Measurements from ENCODE around the gene PTGS1.

PTGS1 gene

DNA sequence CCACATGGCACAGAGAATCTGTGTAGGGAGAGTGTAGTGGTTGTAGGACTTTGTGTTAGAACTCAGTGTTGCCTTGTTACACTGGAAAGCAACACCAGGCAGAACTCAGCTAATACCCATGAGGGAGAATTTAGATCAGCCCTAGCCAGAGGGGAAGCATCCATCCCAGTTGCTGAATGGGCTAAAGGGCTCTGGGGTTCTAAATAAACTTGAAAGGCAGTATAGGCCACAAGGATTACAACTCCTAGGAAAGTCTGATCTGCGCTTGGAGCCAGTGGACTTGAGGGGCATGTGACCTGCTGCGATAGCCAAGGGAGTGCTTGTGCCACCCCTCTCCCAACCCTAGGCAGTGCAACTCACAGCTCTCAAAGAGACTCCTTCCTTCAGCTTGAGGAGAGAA, 26.9 kb downstream of the PTGS1 start:
- no peak for TF ChIP-seq EZH2phosphoT487 (conservative IDR thresholded peaks at IDR 0.05; ENCODE audit: low read length)
- no peak for TF ChIP-seq CTCF (IDR thresholded peaks at IDR 0.05; ENCODE audit: insufficient read depth, low read length, poor library complexity, severe bottlenecking)
- H2AFZ ChIP-seq (ENCODE audit: low read depth, low read length, severe bottlenecking), result no peak overlapping the region
- no peaks in the 10 kb centered on the region for H3K79me2 ChIP-seq (ENCODE audit: insufficient read depth, low read length)
- no peaks in the 10 kb centered on the region for H3F3A ChIP-seq (ENCODE audit: insufficient read depth)
- no peaks in the 10 kb centered on the region for H3K9me3 ChIP-seq (ENCODE audit: insufficient read depth, low read length)
- H3K27me3 ChIP-seq (ENCODE audit: low read length), result no peaks in the 10 kb centered on the region
- H3K4me2 ChIP-seq (ENCODE audit: low read depth, low read length, poor library complexity, severe bottlenecking), result no peak overlapping the region
- no peak overlapping the region for H3K4me3 ChIP-seq (ENCODE audit: insufficient read depth, low read length, poor library complexity, severe bottlenecking)
- H4K20me1 ChIP-seq (ENCODE audit: low read depth, low read length), result no peaks in the 10 kb centered on the region
- no peaks in the 10 kb centered on the region for H3K9me2 ChIP-seq (replicated peaks; ENCODE audit: insufficient read depth, low read length)
- H3K36me3 ChIP-seq (ENCODE audit: low read length), result no peaks in the 10 kb centered on the region
- H3K27ac ChIP-seq (ENCODE audit: low read depth, low read length), result no peak overlapping the region
- H3K9ac ChIP-seq (ENCODE audit: low read length), result no peak overlapping the region

DNA sequence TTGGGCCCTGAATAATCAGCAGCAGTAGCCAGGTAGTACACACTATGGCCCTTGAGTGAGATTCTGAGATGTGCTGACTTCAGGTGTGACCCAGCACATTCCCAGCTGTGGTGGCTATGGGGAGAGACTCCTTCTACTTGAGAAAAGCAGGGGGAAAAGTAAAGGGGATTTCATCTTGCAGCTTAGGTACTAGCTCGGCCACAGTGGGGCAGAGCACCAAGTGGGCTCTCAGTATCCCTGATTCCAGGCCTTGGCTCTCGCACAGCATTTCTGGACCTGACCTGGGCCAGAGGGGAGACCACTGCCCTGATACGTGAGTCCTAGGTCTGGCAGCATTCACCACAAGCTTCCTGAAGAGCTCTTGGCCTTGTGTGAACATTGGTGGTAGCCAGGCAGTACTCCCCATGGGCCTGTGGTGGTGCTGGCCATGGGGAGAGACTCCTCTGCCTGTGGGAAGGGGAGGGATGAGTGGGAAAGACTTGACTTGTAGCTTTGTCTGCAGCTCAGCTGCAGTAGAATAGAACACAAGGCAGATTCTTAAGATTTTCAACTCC, 27.6 kb downstream of the PTGS1 start:
- Histone ChIP-seq H3K9me3 (ENCODE audit: insufficient read depth, low read length) (no peaks in the 10 kb centered on the region), H3K36me3 (ENCODE audit: low read length) (no peaks in the 10 kb centered on the region), H3K9me2 (replicated peaks; ENCODE audit: insufficient read depth, low read length) (no peaks in the 10 kb centered on the region), H3K79me2 (ENCODE audit: insufficient read depth, low read length) (no peaks in the 10 kb centered on the region), H3K27ac (ENCODE audit: low read depth, low read length) (no peak overlapping the region), H4K20me1 (ENCODE audit: low read depth, low read length) (no peaks in the 10 kb centered on the region), H3K4me3 (ENCODE audit: insufficient read depth, low read length, poor library complexity, severe bottlenecking) (no peak overlapping the region), H3K4me2 (ENCODE audit: low read depth, low read length, poor library complexity, severe bottlenecking) (no peak overlapping the region), H3K9ac (ENCODE audit: low read length) (no peak overlapping the region), H3F3A (ENCODE audit: insufficient read depth) (no peaks in the 10 kb centered on the region), H3K27me3 (ENCODE audit: low read length) (no peaks in the 10 kb centered on the region), H2AFZ (ENCODE audit: low read depth, low read length, severe bottlenecking) (no peak overlapping the region)
- TF ChIP-seq EZH2phosphoT487 (conservative IDR thresholded peaks at IDR 0.05; ENCODE audit: low read length) (no peak), CTCF (IDR thresholded peaks at IDR 0.05; ENCODE audit: insufficient read depth, low read length, poor library complexity, severe bottlenecking) (no peak)

DNA sequence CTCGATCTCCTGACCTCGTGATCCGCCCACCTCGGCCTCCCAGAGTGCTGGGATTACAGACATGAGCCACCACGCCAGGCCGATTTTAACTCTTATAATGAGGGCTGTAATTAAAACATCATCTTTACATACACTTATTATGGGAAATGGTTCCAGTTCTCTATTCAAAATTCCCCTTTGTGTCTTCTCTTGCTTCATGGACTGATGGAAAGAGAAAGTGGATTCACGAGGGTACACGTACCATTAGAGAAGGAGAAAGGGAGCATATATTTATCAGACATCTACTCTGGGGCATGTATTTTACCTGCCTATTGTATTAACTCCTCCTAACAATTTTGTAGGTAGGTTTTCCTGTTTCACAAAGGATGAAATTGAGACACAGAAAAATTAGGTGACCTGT, 31.1 kb downstream of the PTGS1 start:
- TF ChIP-seq CTCF (IDR thresholded peaks at IDR 0.05; ENCODE audit: insufficient read depth, low read length, poor library complexity, severe bottlenecking) (no peak), EZH2phosphoT487 (conservative IDR thresholded peaks at IDR 0.05; ENCODE audit: low read length) (no peak)
- Histone ChIP-seq H3K79me2 (ENCODE audit: insufficient read depth, low read length) (no peaks in the 10 kb centered on the region), H3K4me3 (ENCODE audit: insufficient read depth, low read length, poor library complexity, severe bottlenecking) (no peak overlapping the region), H3K27ac (ENCODE audit: low read depth, low read length) (no peak overlapping the region), H3K9me3 (ENCODE audit: insufficient read depth, low read length) (no peaks in the 10 kb centered on the region), H3F3A (ENCODE audit: insufficient read depth) (no peaks in the 10 kb centered on the region), H2AFZ (ENCODE audit: low read depth, low read length, severe bottlenecking) (no peak overlapping the region), H3K4me2 (ENCODE audit: low read depth, low read length, poor library complexity, severe bottlenecking) (no peak overlapping the region), H3K27me3 (ENCODE audit: low read length) (no peaks in the 10 kb centered on the region), H4K20me1 (ENCODE audit: low read depth, low read length) (no peaks in the 10 kb centered on the region), H3K9me2 (replicated peaks; ENCODE audit: insufficient read depth, low read length) (no peaks in the 10 kb centered on the region), H3K9ac (ENCODE audit: low read length) (no peak overlapping the region), H3K36me3 (ENCODE audit: low read length) (no peaks in the 10 kb centered on the region)

Measured in SU-DHL-6 (cell line).